CD4-positive, alpha-beta T cell treated with Interleukin-15 for 1 hour (primary cell): ENCODE measurements around the gene ZBTB7C.
A peak's percentile ranks its signal among the peaks of the same experiment; 100 is the strongest.

Experiments used
- DNase-seq: peaks from one replicate; pipeline ENCODE4 v3.0.0-alpha.2; 2020

The ZBTB7C gene

DNA sequence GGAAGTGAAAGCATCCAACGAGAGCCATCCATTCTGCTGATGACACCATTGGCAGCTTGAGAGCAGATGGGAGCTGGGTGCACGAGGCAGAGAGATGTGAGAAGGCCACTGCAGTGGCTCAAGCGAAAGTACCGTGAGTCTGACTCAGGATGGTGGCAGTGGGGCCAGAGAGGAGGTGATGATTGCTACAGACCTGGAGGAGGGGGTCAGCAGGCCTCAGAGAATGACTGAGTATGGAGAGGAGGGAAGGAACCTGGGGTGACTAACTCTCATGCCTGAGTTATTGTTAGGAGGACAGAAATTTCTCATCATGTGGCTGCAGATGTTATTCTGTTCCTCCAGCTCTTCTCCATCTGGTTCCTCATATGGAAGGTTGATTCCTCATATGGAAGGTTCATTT lies 8.8 kb upstream of the ZBTB7C start:
- no peak for DNase-seq

DNA sequence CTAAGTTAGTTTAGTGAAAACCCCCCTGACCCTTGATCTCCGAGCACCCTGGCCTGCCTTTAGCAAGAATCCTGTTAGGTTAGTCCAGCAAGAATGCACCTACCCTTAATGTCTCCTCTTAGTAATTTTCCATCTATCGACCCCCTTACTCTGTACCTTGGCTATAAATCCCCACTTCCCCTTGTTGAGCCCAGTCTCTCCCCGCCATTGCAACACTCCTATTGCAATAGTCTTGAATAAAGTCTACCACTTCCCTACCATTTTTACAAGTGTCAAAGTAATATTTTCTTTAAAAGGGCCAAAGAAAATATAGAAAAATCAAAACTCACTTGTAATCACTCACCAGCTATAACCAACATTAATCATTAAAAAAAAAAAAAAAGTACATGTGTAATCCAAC lies 4.2 kb upstream of the ZBTB7C start:
- no peak for DNase-seq

DNA sequence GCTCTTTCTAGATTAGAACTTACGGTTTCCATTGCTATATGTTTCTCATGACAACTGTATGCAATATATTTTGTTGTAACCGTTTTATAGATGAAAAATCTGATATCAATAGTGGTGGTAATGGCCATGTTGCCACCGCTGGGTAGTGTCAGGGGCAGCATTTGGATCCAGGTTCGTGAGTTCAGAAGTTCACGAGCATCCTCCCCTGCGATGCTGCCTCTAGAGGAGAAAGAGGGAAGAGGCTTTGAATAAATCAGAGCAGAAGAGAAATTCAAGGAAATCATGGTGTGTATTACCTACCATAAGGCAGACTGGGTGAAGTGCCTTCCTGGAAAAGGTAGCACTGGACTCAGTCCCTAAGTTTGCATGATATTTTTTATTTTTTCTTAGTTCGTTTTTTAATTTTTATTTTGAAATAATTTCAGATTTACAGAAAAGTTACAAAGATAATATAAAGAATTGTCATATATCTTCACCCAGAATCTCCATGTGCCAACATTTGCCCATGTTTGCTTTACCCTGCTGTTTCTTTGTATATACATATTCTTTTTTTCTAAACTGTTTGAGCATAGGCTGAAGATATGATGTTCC lies 3.3 kb upstream of the ZBTB7C start:
- DNase-seq: no peak

DNA sequence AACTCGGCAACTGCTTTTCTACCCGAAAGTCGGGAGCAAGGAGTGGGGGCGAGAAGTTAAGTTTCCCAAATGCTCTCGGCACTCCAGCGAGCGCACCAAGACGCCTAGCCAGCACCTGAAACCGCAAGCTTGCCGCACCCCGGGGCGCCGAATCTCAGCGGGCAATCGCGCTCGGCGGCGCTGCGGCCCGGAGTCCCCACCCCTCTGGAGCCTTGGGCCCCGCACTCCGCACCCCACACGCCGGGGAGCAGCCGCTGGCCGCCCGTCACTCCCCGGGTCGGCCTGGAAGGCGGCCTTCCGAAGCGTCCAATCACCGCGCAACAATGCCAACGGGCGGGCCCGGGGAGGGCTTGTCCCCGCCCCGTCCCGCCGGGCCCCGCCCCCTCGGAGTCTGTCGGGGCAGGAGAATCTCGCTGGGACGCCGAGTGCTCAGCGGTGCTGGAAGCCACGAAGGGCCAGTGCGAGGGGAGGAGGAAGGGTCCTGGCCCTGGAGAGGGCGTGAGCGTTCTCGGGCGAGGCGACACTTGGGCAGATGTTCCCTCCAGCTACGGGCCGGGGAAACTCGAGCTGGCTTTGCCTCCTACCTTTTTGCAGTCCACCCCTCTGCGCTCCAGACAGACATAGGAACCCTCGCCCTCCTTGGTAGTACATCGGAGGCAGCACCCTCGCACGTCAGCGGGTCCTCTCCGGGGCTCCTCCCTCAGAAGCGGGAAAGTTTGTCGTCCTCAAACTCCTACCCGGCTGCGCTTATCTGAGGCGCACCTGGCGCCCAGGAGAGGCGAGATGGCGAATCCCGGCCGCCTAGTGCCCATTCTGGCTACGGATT lies 1.1 kb upstream of the ZBTB7C start:
- peak; percentile 69 for DNase-seq

DNA sequence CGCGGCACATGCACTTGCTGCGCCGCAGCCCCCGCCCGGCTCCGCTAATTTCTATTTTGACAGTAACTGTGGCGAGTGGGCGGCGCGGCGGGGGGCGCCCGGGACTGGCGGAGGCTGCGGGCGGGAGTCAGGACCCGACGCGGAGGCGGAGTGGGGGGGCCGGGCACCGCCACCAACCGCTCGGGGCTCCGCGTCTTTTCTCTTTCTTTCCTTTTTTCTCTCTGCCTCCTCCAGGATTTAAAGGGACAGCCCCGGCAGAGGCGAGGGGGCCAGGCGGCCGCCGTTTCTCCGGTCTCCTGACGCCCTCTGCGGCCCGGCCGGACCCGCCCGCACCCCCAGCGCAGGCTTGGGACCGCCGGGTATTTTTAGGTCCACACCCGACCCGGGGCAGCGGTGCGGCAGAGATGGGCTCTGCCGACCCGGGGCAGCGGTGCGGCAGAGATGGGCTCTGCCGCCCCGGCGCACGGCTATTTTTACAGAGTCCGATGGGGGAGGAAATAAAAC lies 460 bp upstream of the ZBTB7C start:
- DNase-seq: no peak

DNA sequence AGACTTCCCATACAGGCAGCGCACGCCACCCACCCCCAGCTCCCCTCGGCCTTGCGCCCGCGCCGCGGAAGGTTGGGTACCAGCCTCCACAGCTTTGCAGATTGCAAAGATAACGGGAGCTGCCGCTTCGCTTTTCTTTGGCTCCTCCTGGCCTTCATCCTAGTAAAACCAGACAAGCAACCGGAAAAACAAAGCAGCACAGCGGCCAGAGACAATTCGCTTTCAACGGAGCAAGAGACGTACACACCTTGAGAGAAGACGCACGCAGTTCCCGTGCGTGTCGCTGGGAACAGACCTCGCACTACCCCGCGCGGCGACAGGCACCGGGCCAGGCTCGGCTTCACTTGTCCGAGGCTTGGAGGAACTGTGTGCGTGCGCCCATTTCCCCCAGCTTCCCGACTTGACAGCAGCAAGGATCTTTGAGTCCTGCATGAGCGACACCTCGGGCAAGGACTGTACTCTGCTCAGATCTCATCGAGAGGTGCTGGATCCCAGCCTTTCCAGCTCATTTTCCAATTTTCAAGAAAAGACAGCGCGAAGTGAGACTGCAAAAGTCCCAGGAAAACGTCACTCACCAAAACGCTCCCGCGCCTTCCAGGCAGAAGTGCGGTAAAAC lies 964 bp downstream of the ZBTB7C start:
- no peak for DNase-seq

DNA sequence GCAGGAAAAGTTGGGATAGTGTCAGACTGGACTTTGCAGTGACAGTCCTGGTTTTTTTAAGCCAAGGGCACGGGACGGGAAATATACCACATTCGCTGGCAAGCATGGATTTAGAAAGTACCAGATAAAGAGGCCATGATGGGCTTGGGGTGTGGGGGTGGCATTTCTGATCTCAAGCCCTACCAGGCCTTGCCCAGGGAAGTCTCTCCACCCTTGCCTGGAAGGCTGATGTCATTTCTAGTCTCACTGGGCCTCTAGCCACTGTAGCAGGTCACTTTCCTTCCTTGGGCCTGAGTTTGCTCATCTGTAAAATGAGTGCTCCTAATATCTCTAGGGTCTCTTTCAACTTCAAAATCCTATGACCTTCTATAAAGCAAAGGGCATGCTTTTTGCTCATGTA lies 1.8 kb downstream of the ZBTB7C start:
- no peak for DNase-seq

DNA sequence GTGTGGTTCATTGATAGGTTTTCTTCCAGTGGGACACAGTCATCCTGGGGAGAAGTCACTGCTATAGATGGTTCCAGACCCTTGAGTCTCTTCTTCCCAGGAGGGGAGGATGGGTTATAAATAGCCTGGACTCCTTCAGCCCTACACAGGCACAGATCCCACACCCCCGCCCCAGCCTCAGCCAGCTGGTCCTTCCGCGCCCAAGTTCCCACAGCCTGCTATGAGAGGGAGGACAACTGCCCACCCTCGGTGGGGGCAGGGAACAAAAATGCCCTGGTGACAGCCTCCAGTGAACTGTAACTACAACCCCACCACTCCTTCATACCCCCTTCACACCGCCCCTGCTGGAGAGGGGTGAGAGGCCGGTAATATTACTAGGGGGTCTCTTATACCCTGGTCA lies 3.2 kb downstream of the ZBTB7C start:
- DNase-seq: no peak

DNA sequence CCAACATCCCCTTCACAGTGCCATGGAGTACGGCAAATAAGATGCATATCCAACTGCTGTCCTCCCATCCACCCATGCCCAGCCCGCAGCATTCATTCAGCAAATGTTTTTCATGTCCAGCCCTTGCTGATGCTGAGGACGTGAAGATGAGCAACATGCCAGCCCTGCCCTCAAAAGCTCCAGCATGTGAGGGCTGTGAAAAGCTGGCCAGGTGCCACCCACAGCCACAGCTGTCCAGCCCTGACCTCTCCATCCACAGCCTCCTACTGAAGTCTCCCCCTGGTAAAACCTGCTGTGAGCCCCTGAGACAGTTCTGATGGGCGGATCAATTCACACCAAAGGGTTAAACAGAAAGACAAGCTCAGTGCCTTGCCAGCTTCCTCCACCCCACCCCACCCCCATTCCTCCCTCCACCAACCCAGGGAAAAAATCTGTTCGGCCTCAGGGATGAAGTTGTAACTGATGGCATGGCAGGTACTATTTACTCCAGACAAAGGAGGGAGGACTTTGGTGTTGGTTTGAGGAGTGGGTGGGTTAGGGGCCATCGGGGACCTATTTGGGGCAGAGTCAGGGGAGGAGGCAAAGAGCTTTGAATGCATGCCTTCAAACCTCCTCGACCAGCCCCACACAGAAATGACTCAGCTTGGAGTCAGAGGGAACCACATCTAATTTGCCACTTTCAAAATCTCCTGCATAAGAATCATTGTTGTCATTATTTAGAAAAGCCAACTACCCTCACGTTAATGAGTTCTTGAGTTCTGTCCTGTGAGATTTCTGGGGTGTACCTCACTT lies 4.3 kb downstream of the ZBTB7C start:
- DNase-seq: no peak

DNA sequence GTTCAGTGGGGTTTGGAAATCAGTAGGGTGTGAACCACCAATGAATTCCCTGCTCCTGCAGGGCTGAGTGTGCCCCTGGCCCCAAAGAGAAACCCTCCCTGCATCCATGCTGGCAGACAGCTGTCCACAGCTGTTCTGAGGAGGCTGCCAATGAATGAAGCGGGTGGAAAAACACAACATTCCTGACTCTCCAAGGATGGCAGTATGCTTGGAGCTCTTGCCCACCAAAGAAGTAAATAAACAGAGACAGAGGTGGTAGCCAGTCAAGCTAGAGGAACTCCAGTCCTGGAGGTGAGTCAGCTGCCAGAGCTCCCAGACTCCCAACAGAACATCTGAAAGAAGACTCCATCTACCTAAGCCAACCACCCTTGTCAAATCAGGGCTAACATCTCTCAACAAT lies 6.2 kb downstream of the ZBTB7C start:
- DNase-seq: no peak

DNA sequence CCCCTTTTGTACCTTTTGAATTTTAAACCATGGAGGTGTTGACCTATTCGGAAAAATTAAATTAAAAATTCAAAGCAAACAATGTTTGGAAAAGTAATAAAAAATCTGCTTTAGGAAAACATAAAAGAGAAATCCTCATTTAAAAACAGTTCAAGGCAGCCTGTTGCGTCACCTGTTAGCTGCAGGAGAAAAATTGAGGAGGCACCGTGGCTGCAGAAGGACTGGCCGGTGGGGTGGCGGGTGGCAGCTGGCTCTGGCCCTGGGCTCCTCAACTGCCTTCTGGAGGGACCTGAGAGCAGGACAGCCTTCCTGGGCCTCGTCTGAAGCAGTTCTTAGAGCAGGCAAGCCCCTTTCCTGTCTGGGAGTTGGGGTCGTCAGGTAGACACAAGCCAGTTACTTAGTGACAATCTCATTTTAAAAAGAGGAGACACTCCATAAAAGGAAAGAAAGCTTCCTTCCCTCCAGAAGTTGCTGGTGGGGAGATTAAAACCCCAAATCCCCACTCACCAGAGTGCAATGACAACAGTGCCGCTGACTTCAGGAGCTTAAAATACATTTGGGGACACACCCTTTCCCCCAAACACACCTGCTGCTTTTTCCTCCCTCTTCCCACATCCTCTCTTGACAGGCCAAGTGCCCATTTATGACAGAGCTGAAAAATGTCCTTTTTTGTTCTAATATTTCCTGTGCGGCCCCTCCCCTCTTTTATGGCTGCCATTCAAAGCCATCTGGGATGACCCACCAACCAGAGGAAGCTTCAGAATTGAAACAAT lies 9.7 kb downstream of the ZBTB7C start:
- no peak for DNase-seq

DNA sequence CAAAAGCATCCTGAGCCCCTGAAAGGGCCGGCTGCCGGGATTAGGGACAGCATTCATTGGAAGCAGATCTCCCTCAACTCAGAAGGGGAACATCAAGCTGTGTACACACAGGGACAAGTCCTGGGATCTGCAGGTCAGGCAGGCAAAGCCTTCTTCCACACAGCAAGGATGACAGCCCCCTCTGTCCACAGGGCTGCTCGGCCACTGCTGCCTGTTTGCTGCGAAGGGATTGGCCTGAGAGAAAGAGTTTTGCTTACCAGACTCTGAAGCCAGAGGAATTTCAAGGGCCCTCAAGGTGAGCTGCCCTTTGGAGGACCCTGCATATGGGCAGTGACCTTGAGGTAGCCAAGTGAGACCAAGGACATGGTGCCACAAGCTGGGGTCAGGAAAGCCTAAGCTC lies 11.1 kb downstream of the ZBTB7C start:
- DNase-seq: no peak

DNA sequence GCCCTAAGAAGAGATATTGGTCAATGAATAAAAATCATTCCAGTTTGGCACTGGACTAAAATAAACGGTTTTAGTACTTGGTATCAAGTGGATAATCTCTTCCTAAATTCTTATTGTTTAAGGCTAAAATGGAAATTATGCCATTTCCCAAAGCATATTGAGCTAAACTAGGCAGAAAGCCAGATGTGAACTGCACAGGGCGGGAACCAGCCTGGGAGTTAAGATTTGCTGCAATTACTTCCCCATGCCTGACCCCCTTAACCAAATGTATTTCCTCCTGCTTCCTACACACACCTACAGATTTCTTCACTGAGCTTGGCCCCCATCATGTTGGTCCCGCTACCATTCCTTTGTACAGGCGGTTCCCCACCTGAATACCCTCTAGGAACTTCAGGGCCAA lies 12.2 kb downstream of the ZBTB7C start:
- DNase-seq: no peak

DNA sequence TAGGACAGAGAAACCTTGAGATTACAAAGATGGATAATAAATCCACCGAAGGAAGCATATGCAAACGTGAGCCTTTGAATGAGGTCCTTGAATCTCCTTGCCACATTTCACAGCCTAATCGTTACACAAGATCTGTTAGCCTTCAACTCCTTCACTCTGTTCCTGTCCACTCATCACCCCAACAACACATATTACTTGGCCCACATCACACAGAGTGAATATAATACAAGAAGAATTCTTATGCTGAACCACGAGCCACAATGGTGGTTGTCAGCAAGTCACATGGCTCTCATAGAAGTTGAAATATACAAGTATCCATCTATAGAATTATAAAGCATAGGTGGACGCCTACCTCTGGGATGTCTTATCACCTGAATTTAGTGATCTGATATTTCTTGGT lies 12.6 kb downstream of the ZBTB7C start:
- DNase-seq: no peak

DNA sequence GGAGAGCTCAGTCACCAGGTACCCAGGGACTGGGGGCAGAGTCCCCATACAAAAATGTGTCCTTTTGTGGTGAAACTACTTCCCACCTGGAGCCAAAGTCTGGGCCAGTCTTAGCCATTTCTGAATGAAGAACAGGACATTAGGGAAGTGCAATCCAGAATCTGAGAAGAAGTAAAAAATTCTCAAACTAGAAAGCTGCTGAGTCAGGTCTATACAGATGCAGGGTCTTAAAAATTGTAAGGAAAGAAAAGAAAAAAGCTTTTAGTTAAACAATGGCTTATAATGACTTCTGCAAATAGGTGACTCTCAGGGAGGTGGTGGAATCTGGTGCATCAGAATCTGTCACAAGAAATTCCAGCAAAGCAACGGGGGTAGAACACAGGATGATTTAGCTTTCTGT lies 13.5 kb downstream of the ZBTB7C start:
- no peak for DNase-seq

DNA sequence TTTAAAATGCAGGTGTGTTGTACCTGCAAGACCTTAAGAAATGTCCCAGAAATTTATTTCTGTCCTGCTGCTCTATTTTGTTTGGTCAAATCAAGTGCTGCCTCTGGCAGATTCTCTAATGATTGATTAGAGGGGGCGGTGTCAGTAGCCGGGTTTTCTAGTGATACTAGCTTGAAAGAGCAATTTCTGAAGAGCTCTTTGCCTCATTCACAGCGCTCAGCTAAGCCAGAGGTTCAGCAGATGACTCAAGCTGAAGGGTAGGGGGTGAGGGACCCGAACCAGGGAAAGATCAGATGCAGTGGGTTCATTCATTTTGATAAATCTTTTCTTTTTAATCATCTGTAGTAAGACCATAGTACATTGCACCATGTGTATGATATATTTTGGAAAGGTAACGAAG lies 15.0 kb downstream of the ZBTB7C start:
- DNase-seq: no peak

DNA sequence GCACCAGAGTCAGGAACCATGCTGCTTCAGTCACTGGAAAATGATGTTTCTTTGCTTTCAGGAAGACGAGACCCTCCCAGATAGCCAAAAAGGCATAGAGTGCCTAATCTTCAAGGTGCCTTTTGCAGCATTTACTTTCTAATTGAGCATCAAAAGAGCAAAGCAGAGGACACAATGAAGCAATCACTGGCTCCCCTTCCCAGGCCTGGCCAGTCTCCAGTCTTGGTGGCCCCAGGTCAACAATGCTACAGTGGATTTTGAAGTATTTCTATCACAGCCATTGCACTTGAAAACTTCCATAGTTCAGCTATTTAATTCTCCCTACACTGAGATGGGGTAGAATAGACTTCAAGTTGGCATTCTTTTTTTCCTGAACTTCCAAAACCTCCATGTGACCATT lies 15.4 kb downstream of the ZBTB7C start:
- no peak for DNase-seq

DNA sequence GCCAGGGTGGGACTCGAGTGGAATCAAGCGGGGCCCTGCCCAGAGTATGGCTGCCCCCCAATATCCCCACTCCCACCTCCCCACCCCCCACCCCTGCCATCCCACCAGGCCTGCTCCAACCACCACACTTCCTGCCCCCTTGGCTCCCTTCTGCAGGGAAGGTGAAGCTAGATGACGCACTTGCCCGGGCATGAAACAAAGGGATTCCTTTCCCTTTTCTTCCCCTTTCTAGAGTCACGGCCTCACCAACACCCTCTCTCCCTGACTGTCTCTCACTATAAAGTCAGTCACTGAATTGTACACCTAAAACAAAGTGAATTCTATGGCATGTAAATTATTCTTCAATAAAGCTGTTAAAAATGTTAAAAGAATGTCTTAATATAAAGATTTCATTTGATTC lies 16.0 kb downstream of the ZBTB7C start:
- no peak for DNase-seq

DNA sequence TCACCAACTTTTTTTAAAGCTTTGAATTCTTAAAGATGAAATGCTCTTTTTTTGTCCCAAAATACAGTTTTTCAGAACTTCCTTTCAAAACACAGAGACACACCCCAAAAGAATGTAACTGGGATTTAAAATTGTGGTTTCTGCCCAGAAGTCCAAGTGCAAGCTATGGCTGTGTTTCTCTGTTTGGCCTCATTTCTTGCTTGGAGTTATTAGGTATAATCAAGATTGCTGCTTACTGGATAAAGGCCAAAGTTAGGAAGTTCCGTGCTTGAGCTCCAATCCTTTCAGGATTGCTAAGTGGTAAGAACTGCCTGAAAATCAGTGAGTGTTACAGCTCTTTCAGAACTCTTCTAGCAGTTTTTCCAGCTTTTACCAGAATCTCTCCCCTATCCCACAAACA lies 16.9 kb downstream of the ZBTB7C start:
- no peak for DNase-seq

DNA sequence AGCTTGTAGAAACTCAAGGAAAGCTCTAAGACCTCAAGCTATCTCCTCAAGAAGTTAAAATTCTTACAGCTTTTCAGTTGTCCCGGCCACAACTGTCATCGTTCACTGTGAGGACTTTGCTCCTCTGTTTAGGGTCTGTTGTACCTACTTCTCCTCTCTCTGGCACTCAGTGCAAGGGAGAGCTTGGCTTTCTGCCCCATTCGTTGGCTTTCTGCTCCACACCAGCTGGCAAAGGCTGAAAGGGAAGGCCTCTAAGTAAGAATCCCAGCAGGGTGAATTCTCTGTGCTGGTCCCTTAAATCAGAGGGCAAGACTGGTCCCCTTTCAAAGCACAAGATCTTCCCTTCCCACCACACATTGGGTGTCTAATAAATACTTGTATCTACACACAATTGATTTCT lies 17.3 kb downstream of the ZBTB7C start:
- no peak for DNase-seq

DNA sequence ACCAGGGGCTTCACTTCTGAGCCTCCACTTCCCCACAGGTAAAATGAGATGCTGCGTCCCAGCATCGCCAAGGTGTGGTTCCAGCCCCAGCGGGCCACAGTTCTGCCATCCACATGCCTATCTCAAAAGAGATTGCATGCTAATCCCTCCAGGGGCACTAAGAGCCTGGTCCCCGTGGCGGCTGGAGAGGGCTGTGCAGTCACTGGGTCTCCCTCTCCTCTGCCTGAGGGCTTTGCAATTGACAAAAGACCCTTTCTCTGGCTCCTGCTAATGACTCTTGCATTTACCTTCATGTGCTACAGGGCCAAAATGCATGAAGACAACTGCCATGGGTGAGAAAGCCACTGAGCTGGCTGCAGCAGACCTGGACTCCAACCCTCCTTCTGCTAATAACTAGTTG lies 18.5 kb downstream of the ZBTB7C start:
- DNase-seq: no peak

DNA sequence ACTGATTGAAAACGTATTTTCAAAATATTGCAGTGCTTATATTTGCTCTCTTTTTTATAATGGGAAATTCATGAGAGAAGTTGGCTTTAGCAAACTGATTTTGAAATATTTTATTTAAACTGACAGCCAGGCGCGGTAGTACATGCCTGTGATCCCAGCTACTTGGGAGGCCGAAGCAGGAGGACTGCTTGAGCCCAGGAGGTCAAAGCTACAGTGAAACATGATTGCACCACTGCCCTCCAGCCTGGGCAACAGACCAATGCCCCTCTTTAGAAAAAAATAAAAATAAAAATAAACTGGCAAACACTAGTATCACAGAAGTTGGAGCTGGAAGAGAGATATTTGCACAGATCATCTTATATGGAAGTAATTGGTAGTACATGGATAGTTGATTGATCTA lies 20.7 kb downstream of the ZBTB7C start:
- no peak for DNase-seq

DNA sequence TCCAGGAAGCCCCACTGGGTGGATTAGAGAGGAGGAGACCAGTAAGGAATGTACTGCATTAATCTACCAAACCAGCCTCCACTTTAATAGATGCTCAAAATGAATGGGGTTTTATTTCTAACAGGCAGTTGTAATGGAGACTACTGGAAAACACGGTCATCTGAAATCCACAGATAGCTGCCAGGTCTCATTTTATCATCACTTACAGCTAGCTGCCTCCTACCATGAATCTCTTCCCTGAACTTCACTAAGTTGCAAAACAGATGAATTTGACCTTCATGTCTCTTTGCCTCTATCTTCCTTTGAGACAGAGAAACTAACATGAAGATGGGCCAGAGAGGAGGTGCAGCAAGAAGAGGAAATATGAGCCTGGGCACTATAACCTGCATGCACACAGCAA lies 21.9 kb downstream of the ZBTB7C start:
- DNase-seq: no peak
